ENCODE results near the gene AMZ1. TPM values are rescaled to one million over a fixed set of nuclear protein-coding genes. Genes with fewer than 3 reads are reported as not detected.

Gene AMZ1
- total and polyA plus RNA-seq, 8 donors: under 0.01 to 1.4 (median 0.45) TPM; not detected in 5

DNA sequence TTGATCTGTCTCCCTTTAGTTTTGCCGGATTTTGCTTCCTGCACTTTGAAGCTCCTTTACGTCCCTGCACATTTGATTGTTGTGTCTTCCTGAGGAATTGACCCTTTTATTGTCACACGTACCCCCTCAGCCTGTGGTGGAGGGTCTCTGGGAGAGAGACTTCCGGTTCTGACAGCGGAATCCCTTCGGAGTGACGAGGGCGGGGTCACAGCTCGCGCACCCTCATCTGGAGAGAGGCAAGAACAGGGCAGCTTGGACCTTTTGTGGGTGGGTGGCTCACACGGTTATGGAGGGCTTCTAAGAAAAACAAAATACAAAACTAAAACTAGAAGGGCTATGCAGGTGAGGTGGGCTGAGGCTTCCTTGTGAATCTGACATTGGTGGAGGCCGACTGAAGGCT is 26.0 kb downstream of the AMZ1 start:
- Histone ChIP-seq H3K27ac (no peak overlapping the region), H3K9me3 (no peaks in the 10 kb centered on the region), H3K4me1 (peaks cover 29 to 52% (median 36%) of the 10 kb centered on the region in 4 donors), H3K36me3 (peaks cover 0 to 6% (median 0%) of the 10 kb centered on the region in 4 donors), H3K4me3 (no peak overlapping the region), H3K27me3 (no peaks in the 10 kb centered on the region)
- 87 to 93% (median 91%) methylated on average over 12 of the region's 12 CpGs for WGBS, 5 donors
- TF ChIP-seq EP300 (IDR thresholded peaks at IDR 0.05) (no peak), POLR2A (IDR thresholded peaks at IDR 0.05) (no peak), POLR2AphosphoS5 (IDR thresholded peaks at IDR 0.05) (no peak)
- TF ChIP-seq, protein P1, sequence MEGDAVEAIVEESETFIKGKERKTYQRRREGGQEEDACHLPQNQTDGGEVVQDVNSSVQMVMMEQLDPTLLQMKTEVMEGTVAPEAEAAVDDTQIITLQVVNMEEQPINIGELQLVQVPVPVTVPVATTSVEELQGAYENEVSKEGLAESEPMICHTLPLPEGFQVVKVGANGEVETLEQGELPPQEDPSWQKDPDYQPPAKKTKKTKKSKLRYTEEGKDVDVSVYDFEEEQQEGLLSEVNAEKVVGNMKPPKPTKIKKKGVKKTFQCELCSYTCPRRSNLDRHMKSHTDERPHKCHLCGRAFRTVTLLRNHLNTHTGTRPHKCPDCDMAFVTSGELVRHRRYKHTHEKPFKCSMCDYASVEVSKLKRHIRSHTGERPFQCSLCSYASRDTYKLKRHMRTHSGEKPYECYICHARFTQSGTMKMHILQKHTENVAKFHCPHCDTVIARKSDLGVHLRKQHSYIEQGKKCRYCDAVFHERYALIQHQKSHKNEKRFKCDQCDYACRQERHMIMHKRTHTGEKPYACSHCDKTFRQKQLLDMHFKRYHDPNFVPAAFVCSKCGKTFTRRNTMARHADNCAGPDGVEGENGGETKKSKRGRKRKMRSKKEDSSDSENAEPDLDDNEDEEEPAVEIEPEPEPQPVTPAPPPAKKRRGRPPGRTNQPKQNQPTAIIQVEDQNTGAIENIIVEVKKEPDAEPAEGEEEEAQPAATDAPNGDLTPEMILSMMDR (IDR thresholded peaks at IDR 0.05): no peak
- DNase-seq: no peak
- intact Hi-C loops (cut with DNase I; ENCODE audit: low total_unique reads): no loop called here

DNA sequence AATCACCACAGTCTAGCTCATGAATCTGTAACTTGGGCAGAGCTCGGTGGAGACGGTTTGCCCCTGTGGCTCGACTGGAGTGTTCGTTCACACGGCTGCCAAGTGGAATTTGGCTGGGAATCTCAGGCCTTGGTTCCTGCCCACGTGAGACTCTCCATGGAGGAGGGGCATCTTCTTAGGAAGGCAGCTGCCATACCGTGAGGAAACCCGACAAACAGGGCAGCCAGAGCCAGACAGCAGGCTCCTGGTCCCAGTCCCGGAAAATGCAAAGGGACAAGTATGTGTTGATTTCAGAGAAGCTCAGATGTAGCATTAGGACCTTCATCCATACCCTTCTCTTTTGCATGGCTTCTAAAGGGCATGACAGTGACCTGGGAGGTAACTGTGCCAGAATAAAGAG is 26.6 kb downstream of the AMZ1 start:
- intact Hi-C loops (cut with DNase I; ENCODE audit: low total_unique reads): no loop called here
- Histone ChIP-seq H3K9me3 (no peaks in the 10 kb centered on the region), H3K36me3 (peaks cover 0 to 10% (median 0%) of the 10 kb centered on the region in 4 donors), H3K4me1 (peaks cover 27 to 45% (median 33%) of the 10 kb centered on the region in 4 donors), H3K27me3 (no peaks in the 10 kb centered on the region), H3K27ac (no peak overlapping the region), H3K4me3 (no peak overlapping the region)
- TF ChIP-seq POLR2AphosphoS5 (IDR thresholded peaks at IDR 0.05) (no peak), EP300 (IDR thresholded peaks at IDR 0.05) (no peak), POLR2A (IDR thresholded peaks at IDR 0.05) (no peak)
- TF ChIP-seq, protein P1 (IDR thresholded peaks at IDR 0.05): no peak
- no peak for DNase-seq
- WGBS, 5 donors: 88 to 100% (median 95%) methylated on average over 9 of the region's 9 CpGs

DNA sequence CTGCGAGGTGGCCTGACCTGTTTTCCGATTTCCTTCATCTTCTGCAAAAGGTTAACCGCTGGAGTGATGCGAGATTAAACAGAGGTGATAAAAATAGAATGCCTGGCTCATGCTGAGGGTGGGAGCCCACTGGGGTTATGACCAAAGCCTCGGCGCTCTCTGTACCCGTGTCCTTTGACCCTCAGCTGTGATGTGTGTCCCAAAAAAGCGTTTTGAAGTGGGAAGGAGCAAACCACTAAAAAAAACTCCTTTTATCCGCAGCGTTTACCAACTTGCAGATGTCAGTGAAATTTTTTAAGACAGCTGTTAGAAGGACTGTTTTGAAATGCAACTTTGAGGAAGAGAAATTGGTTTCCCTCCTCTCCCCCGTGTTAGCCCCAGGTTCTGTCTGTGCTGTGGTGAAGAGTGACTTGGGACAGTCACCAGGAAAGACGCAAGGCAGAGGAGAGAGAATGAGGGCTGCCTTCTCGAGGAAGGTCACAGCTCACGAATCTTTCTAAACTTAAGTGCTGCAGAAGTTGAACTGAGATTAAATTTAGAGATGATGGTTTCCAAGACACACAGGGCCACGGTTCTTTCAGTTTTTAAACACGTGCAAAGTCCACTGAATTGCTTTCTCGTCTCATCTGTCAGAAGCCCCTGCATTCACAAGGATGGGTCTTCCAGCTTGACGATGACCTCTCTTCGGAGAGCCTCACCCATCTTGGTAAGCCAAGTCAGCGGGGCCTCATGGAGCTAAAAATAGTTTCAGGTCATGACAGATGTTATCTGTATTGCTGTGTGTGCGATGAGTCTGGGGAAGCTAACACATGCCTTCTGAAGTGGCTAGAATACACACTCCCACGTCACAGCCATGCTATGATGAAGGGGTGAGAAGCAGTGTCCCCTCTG is 27.6 kb downstream of the AMZ1 start:
- intact Hi-C loops (cut with DNase I; ENCODE audit: low total_unique reads): no loop called here
- WGBS, 5 donors: 65 to 75% (median 72%) methylated on average over 22 of the region's 22 CpGs
- peak in 1 of 2 donors; percentile 62 for DNase-seq
- no peak overlapping the region for H3K27ac ChIP-seq
- peaks cover 0 to 20% (median 8%) of the 10 kb centered on the region in 4 donors for H3K36me3 ChIP-seq
- TF ChIP-seq POLR2A (IDR thresholded peaks at IDR 0.05) (no peak), POLR2AphosphoS5 (IDR thresholded peaks at IDR 0.05) (no peak), EP300 (IDR thresholded peaks at IDR 0.05) (no peak)
- TF ChIP-seq, protein P1 (IDR thresholded peaks at IDR 0.05): no peak
- H3K4me3 ChIP-seq: no peak overlapping the region
- H3K4me1 ChIP-seq: peaks cover 18 to 36% (median 25%) of the 10 kb centered on the region in 4 donors
- no peaks in the 10 kb centered on the region for H3K9me3 ChIP-seq
- no peaks in the 10 kb centered on the region for H3K27me3 ChIP-seq

DNA sequence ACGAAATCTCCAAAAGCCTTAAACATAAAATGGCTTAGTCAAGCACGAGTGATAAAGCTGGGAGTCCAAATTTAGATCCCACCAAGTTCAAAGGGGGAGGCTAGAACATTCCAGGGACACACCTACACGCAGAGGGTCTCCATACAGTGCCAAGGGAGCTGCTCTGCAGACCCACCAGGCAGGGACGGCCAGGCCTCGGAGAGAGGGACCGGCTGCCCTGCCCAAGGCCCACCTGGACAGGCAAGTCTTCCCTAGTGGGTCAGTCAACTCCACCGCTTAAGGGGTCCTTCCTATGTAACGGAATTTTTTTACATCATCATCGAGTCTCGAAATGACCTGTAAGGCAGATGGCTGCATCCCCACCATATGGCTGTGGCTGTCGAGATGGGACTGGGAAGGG is 28.5 kb downstream of the AMZ1 start:
- no peak for DNase-seq
- Histone ChIP-seq H3K27ac (peak overlapping the region in 3 of 5 donors; percentile 61 to 81 (median 66)), H3K9me3 (no peaks in the 10 kb centered on the region), H3K36me3 (peaks cover 0 to 27% (median 15%) of the 10 kb centered on the region in 4 donors), H3K4me3 (no peak overlapping the region), H3K27me3 (no peaks in the 10 kb centered on the region), H3K4me1 (peaks cover 18 to 36% (median 24%) of the 10 kb centered on the region in 4 donors)
- TF ChIP-seq POLR2A (IDR thresholded peaks at IDR 0.05): no peak
- no peak for TF ChIP-seq EP300 (IDR thresholded peaks at IDR 0.05)
- no peak for TF ChIP-seq POLR2AphosphoS5 (IDR thresholded peaks at IDR 0.05)
- TF ChIP-seq, protein P1 (IDR thresholded peaks at IDR 0.05): no peak
- intact Hi-C loops (cut with DNase I; ENCODE audit: low total_unique reads): no loop called here
- WGBS, 5 donors: 69 to 86% (median 80%) methylated on average over 11 of the region's 11 CpGs
